ENCODE data around the gene FMO1.

GRCh38 chr1:171258429-171258828, 10.1 kb downstream of the FMO1 start:
- TF ChIP-seq CHD2 (IDR thresholded peaks at IDR 0.05; ENCODE audit: low read length, partially characterized antibody) (no peak), SMC3 (IDR thresholded peaks at IDR 0.05) (no peak), POLR2A (IDR thresholded peaks at IDR 0.05; ENCODE audit: low read length) (no peak), MAX (IDR thresholded peaks at IDR 0.05) (no peak), CTCF (IDR thresholded peaks at IDR 0.05) (no peak), JUN (IDR thresholded peaks at IDR 0.05) (no peak), E2F6 (IDR thresholded peaks at IDR 0.05; ENCODE audit: borderline replicate concordance, low read depth) (no peak), MAZ (IDR thresholded peaks at IDR 0.05; ENCODE audit: borderline replicate concordance, low read depth, low read length) (no peak), RAD21 (conservative IDR thresholded peaks at IDR 0.05 in 1 of 2, IDR thresholded peaks at IDR 0.05 in 1 of 2) (no peak), CBX8 (IDR thresholded peaks at IDR 0.05) (no peak)

Data from A549 (cell line).